ENCODE data around the gene SLC49A4.

Gene SLC49A4

DNA sequence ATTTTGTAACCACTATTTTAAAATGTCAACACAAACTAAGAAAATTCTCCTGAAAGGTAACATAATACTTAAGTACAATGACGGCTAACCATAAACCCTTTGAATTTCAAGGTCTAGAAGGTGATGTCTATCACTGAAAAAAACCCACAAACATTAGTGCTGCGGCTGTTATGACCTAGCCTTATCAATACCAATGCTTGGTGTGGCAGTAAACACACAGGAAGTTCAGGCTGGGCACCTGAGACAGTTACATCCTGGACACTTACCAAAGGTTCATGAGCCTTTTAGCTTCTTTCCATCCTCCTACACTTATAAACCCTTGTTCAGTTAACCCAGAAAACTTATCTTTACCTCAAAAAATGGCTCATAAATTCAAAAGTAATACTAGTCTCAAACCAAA, 7.0 kb upstream of the SLC49A4 start:
- DNase-seq, result no peak

DNA sequence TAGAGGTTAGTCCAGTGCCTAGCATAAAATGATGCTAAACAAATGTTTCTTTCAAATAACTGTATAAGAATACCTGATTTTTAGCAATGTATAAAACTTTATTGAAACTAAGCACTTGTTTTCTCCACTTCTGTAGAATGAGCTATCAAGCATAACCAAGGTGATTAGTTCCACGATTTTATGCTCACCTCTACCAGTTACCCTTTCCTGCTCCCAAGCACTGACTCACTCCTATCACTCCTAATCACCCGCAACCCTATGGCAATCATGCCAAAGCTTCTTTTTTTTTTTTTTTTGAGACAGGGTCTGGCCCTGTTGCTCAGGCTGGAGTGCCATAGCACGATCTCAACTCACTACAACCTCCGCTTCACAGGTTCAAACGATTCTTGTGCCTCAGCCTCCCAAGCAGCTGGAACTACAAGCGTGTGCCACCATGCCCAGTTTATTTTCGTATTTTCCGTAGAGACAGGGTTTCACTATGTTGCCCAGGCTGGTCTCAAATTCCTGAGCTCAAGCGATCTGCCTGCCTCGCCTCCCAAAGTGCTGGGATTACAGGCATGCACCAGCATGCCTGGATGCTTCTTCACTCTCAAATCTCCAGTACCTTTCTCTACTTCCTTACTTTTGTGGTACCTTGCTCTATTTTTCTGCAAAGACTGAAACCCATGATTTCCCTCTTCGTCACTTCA, 5.1 kb upstream of the SLC49A4 start:
- DNase-seq, result no peak

DNA sequence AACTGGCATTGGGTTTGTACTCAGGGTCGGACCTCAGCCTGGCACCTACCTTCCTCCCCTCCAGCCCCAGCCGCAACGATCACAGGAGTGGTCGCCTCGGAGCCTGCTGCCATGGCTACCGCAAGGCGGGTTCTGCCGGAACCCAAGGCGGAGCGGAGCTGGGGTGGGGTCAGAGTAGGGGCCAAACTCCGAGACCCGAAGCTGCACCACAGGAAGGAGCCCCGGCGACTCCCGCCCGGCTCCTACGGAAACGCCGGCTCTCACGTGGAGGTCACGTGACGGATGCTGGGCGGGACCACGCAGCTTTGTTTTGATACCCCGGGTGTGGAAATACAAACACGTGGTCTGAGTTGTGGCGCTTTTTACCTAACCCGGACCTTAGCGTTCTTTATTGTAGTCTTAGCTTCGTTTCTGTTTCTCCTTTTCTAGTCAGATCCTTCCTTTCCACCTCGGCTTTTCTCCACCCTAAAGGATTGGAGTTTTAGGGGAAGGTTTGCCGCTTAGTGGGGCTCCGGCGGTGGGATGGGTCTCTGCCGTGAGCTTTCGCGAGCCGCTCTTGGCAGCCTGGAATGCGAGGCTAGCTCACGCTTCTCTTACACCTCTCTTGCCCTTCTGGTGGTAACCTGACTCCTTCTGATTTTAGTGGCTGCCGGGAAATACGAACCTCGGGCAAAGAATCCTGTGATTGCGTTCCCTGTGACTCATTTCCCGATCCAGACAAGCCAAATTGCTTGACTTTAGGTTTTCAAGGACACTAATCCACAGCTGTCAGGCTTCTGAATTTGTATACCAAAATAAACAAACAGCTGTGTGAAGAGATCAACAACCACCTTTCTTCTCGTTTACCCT, 1.1 kb upstream of the SLC49A4 start, which contains the start of gene HSPBAP1:
TSS of gene HSPBAP1 (minus strand) at position 264 of the 849 bp plus-strand sequence. CDS start at position 113, 151 bp downstream.
- DNase-seq, result no peak

DNA sequence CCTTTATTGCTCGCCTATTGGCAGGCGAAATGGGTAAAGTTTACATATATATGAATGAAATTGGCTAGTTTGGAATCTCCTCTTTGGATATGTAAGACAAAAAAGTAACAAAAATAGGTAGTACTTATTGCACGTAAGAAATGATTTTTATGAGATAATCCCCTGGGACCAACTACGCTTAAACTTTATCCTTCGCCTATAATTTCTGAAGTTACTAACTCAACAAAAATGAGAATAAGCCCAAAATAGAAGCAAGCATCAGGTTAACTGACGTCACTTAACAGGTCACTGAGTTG, 438 bp upstream of the SLC49A4 start:
- DNase-seq, result no peak

DNA sequence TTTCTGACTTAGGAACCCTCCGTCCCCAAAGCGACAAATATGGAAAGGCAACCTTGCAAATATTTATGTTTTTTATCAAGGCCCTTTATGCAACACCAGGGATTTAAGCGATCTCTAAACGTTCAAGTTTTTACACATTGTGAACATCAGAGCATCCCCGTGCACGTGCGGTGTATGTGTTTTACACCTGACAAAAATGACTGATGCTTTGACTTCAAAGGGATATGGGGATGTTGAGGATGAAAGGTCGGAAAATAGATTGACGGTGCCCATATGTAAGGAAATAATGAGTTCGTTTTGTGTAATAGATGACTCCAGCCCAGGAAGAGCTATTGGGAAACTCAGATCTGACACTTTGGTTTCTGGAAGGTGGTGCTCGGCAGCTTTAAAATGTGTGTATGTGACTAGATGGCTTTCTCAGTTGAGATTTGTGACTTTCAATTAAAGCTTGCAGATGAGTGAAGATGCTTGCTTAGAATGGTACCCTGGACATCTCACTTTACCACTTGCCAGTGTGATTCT, 866 bp downstream of the SLC49A4 start:
- DNase-seq, result no peak

DNA sequence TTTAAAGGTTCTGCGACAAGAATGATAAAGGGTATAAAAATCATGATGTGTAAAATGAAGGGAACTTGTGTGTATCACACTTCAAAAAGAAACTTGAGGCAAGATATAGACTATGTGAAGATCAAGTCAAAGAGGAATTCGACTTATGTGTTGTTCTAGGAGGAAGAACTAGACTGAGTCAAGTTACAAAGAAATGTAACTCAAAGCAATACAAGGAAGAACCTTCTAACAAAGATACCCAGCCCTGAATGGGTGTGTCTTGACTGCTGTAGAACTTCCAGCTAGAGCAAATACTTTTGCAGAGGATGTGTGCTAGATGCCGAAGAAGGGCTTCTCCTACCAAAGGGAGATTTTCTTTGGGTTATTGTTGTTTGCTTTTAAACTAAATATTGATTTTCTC, 2.4 kb downstream of the SLC49A4 start:
- DNase-seq, result no peak

DNA sequence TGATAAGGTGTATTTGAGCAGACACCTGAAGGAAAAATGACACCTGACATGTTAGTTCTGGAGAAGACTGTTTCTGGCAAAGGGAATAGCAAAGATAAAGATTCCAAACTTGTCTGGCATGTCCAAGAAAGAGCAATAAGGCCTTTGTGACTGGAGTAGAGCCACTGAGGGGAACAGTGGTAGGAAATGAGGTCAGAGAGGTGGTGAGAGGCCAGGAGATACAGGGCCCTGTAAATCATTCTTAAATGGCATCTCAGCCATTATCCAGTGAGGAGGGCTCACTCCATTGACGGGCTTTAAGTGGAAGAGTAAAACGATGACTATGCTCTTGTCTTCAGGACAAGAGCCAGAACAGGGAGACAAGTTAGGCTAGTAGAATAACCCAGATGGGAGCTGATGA, 4.5 kb downstream of the SLC49A4 start:
- no peak for DNase-seq

DNA sequence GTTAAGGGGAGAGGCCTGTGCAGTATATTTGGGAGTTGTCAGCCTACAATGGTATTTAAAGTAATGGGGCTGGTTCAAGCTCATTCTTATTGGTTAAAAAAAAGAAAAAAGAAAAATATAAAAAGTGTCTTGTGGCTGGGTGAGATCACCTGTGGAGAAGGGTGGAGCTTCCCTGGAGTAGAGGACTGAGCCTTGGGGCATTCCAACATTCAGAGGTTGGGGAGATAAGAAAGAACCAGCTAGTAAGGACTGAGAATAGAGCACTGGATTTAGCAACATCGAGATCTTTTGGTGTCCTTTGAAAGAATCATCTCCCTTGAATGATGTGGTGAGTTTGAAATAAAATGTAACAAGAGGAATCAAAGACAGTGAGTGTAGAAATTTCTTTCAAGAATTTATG, 5.2 kb downstream of the SLC49A4 start:
- no peak for DNase-seq

DNA sequence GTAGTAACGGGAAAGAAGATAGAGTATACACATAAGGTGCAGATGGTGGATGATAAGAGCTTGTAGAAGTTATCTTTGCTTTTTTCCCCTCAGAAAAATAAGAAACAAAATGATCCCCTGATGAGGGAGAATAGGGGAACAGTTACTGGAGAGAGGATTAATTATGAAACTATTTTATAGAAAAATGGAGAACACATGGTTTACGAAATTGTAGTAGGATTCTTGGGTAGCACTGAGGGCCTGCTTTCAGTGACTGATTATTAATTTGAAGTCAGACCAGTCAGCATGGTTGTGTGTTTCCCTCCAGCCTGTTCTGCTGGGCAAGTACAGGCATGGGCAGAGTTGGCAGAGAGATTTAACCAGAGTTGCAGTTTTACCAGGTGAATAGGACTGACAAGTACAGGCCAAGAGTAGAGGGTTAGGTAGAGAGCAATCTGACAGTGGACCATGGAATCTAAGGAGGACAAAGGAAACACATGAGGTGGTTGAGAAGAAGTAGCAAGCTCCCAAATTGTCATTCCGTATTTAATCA, 5.9 kb downstream of the SLC49A4 start:
- DNase-seq, result no peak

DNA sequence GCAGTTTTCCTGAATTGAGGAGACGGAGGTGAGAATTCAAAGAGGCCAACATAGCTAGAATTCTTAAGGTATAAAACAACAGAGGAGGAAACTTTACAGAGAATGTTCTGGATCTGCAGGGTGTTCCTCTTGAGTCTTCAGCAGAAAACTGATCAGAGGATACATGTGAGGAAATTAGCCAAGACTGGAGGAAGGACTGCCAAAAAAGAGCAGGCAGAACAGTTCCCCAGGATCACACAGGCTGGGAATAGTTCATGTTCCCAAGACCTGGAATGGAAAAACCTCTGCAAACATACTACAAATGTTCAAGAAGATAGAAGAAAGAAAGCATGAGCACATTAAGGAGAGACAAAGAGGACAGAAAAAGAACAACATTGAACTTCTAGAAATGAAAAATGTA, 7.5 kb downstream of the SLC49A4 start:
- no peak for DNase-seq

DNA sequence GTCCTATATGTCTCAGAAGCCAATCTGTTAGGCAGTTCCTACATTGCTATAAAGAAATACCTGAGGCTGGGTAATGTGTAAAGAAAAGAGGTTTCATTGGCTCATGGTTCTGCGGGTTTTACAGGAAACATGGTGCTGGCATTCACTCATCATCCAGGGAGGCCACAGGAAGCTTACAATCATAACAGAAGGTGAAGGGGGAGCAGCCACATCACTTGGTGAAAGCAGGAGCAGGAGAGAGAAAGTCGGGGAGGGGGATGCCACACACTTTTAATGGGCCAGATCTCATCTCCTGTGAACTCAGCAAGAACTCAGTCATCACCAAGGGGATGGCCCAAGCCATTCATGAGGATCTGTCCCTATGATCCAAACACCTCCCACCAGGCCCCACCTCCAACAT, 9.1 kb downstream of the SLC49A4 start:
- no peak for DNase-seq

DNA sequence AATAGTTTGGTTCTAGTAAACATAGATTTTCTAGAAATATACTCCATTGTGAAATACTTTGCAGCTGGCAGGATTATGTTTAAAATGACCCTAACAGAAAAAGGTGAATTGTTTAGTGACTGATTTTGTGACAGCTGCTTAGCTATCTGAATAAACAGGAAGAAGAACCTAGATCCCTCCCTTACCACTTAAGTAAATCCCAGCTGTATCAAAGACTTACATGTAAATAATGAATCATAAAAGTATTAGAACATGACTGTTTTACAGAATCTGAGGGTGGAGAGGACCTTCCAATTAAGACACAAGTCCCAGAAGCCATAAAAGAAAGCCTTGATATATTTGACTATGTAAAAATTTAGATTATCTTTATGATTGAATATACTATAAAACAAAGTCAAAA, 15.9 kb downstream of the SLC49A4 start:
- no peak for DNase-seq

DNA sequence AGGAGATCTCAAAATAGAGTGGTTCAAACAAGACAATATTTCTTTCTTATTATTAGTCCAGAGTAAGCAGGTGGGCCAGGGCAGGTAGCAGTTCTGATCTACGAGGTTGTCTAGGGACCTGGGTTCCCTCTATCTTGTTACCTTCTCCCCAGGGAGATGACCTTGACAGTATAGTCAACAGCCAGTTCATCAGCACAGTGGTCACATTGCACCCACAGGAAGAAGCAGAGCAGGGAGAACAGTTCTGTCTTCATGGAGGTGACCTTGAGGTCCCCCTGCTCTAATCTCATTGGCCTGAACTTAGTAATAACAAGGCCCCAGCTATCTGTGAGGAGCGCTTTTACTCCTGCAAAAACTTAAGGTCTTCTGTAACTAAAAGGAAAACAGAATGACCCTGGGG, 21.7 kb downstream of the SLC49A4 start:
- DNase-seq, result no peak

DNA sequence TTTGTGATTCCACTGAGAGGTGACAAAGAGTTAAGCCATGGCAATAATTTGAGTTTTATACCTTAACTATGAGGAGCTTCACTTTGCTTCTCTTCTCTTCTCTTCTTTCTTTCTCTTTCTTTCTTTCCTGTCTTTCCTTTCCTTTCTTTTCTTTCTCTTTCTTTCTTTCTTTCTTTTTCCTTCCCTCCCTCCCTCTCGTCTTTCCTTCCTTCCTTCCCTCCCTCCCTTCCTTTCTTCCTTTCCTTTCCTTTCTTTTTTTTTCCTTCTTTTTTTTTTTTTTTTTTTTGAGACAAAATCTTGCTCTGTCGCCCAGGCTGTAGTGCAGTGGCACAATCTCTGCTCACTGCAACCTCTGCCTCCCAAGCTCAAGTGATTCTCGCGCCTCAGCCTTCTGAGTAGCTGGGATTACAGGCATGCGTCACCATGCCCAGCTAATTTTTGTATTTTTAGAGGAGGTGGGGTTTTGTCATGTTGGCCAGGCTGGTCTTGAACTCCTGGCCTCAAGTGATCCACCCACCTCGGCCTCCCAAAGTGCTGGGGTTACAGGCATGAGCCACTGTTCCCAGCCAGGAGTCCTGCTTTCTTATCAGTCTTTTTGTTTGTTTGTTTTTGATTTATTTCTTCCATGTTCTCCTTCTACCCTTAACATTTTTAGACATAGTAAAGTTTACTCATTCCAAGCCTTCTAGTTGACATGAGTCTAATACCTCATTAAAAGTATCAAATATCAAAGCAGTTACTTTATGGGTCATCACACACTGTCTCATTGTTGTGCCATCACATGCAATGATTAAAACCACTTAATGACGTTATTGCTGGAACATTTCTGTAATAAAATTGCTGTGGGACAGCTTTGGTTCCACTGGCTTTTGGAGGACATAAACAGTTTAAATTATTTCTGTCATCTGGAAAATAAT, 29.9 kb downstream of the SLC49A4 start:
- DNase-seq, result no peak

DNA sequence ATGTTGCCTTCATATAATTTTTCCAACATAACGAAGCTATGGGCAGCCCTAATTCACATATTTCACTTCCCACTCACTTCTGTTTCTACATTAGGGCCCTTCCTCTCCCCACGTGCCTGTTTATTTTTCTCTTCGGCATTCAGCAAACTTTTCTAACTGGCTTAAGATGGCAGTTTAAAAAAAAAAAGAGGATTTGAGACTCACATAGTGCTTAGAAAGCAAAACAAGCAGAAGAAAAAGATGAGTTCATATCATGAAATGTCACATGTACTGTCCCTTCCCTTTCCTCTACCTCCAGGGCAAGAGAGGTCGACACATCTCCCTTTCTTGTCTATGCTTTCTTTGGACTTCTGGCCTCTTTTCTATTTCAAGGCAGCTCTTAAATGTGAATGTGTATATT, 30.6 kb downstream of the SLC49A4 start:
- DNase-seq, result no peak

DNA sequence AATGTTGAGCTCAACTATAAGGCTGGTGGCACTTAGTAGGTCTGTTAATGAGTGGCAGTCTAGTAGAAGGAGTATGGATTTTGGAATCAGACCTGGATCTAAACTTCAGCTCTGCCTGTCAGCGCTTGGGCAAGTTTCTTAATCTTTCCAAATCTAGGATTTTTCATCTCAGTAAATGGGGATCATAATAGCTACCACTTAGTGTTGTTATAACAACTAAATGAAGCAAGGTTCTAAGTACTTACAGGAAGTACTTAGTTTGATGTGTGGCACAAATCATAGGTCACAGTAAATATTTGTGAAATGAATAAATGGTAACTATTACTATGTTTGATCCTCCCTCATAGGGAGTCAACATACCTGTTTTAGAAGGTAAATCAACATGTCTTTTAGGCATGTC, 31.4 kb downstream of the SLC49A4 start:
- no peak for DNase-seq

DNA sequence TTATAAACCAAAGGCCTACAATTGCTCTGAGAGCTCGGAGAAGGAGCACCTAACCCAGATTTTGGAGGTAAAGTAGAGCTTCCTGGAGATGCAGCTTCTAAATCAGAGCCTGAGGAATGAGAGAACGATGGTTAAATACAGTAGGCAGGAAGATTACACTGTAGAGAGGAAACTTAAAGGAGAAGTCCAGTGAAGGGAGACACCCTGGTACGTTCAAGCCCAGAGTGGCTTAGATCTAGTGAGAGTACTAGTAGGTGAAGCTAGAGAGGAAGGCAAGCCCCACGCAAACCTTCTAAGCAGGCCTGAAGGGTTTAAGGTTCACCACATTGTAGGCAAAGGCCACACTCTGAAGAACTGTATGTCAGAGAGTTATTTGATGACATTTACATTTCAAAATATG, 33.4 kb downstream of the SLC49A4 start:
- DNase-seq, result no peak

DNA sequence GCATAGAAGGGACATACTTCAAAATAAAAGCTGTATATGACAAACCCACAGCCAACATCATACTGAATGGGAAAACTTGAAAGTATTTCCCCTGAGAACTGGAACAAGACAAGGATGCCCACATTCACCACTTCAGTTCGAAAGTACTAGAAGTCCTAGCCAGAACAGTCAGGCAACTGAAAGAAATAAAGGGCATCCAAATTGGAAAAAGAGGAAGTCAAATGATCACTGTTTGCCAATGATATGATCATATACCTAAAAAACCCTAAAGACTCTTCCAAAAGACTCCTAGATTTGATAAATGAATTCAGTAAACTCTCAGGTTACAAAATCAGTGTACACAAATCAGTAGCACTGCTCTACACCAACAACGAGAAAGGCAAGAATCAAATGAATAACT, 40.7 kb downstream of the SLC49A4 start:
- no peak for DNase-seq

DNA sequence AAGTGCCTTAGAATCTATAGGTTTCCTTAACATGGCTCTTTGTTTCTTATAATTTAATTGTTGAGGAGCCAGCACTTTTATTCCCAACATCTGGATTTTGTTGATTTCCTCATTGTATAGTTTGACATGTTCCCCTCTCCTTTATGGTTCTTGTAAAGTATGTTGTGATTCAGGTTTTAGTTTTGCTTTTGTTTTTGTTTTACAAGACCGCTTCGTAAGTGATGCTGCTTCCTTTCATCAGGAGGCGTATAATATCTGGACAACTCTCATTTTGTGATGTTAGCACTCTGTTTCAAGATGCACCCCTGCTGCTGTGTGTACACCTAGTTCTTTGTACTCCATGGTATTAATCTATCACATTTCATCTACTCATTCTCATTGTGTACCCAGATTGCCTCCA, 48.7 kb downstream of the SLC49A4 start:
- no peak for DNase-seq

DNA sequence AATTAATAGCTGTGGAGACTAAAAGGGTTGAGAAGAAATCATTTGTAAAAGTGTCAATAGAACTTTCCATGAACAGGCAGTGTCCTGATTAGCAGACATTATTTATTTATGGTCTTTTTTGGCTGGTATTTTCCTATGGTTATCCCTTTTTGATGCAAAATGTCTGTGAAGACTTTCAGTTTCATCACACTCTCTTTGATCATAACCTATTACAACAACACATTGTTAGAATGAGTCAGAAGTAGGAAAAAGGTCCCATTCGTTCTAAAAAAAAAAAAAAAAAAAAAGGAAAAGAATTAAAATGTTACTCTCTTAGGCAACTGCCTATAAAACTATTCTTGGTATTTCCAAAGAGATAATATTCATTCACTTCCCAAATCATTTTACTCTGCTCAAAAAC, 62.1 kb downstream of the SLC49A4 start:
- no peak for DNase-seq

DNA sequence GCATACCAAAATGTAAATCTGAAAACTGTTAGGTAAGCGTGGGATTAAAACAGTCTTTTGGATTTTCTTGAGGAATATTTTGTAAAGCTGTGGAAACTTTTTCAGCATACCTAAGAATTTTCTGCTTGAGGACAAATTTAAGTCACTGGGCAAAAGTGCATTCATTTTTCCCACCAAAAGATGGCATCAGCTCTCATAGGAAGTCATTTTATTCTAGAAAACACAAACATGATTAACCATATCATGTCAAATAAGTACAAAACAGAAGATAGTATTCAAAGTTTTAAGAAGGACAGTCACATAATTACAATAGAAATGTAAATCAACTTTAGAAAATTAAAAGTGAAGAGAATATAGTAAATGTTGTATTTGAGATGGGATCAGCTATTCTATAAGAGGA, 63.5 kb downstream of the SLC49A4 start:
- no peak for DNase-seq

DNA sequence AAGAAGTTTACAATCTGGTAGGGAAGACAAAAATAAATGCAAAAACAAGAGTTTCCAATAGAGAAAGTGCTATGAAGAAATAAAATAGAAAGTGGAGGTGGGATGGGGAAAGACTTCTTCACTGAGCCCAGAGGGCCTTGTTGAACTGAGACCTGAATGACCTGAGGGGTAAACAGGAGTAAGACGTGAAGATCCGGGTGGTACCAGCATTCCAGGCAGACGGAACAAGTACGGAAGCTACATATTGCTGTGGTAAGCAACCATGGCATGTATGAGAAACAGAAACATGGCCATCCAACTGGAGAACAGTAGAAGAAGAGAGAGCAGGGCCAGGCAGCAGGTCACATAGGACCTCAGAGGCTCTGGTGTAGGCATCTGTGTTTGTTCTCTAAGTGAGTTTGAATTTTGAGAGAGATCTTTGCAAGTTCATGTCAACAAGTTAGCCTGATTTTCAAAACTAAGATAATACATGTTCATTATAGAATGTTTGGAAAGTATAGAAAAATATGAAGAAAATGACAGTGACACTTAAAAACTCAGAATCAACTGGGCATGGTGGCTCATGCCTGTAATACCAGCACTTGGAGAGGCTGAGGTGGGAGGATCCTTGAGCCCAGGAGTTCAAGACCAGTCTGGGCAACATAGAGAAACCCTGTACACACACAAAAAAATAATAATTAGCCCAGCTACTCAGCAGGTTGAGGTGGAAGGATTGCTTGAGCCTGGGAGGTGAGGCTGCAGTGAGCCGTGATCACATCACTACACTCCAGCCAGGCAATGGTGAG, 64.3 kb downstream of the SLC49A4 start:
- DNase-seq, result no peak

Data from activated naive CD4-positive, alpha-beta T cell (primary cell).